Measurements from ENCODE around the gene MPEG1.

DNA sequence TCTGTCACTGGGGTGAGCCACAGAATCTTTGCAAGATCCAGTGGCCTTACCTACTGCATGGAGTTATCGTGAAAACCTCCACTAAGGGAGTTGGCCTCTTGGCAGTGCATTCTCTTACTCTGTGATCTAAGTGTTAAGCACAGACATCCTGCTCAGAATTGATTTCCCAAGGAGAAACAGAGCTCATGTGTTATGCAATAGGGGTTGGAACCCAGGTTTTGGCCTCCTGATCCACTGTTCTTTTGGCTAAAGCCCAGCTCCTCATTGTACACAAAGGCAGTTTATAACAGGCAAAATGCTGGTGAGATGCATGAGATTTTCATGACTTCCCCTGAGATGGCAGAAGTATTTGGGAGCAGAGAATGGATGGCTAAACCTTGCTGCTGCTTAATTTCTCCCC, 29.0 kb downstream of the MPEG1 start:
- TF ChIP-seq ZZZ3 (CRISPR knock-in tag; IDR thresholded peaks at IDR 0.05; ENCODE audit: borderline replicate concordance) (no peak), YY1 (IDR thresholded peaks at IDR 0.05; ENCODE audit: insufficient read depth, insufficient replicate concordance, low read depth, low read length) (no peak), ZSCAN25 (CRISPR knock-in tag; IDR thresholded peaks at IDR 0.05) (no peak), EP300 (IDR thresholded peaks at IDR 0.05; ENCODE audit: low read depth in 2 of 2, low read length in 2 of 2) (no peak), EP300 (CRISPR knock-in tag; IDR thresholded peaks at IDR 0.05; ENCODE audit: borderline replicate concordance) (no peak), KMT2A (CRISPR knock-in tag; IDR thresholded peaks at IDR 0.05) (no peak), CHD2 (IDR thresholded peaks at IDR 0.05; ENCODE audit: low read depth, low read length) (no peak)
- TF ChIP-seq, protein P1, sequence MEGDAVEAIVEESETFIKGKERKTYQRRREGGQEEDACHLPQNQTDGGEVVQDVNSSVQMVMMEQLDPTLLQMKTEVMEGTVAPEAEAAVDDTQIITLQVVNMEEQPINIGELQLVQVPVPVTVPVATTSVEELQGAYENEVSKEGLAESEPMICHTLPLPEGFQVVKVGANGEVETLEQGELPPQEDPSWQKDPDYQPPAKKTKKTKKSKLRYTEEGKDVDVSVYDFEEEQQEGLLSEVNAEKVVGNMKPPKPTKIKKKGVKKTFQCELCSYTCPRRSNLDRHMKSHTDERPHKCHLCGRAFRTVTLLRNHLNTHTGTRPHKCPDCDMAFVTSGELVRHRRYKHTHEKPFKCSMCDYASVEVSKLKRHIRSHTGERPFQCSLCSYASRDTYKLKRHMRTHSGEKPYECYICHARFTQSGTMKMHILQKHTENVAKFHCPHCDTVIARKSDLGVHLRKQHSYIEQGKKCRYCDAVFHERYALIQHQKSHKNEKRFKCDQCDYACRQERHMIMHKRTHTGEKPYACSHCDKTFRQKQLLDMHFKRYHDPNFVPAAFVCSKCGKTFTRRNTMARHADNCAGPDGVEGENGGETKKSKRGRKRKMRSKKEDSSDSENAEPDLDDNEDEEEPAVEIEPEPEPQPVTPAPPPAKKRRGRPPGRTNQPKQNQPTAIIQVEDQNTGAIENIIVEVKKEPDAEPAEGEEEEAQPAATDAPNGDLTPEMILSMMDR (CRISPR knock-in tag; IDR thresholded peaks at IDR 0.05): no peak
- TF ChIP-seq, protein P2, sequence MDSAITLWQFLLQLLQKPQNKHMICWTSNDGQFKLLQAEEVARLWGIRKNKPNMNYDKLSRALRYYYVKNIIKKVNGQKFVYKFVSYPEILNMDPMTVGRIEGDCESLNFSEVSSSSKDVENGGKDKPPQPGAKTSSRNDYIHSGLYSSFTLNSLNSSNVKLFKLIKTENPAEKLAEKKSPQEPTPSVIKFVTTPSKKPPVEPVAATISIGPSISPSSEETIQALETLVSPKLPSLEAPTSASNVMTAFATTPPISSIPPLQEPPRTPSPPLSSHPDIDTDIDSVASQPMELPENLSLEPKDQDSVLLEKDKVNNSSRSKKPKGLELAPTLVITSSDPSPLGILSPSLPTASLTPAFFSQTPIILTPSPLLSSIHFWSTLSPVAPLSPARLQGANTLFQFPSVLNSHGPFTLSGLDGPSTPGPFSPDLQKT (CRISPR knock-in tag; IDR thresholded peaks at IDR 0.05; ENCODE audit: borderline replicate concordance): no peak
- TF ChIP-seq, protein P3, sequence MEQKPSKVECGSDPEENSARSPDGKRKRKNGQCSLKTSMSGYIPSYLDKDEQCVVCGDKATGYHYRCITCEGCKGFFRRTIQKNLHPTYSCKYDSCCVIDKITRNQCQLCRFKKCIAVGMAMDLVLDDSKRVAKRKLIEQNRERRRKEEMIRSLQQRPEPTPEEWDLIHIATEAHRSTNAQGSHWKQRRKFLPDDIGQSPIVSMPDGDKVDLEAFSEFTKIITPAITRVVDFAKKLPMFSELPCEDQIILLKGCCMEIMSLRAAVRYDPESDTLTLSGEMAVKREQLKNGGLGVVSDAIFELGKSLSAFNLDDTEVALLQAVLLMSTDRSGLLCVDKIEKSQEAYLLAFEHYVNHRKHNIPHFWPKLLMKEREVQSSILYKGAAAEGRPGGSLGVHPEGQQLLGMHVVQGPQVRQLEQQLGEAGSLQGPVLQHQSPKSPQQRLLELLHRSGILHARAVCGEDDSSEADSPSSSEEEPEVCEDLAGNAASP (CRISPR knock-in tag; IDR thresholded peaks at IDR 0.05; ENCODE audit: borderline replicate concordance): no peak
- TF ChIP-seq, protein P4, sequence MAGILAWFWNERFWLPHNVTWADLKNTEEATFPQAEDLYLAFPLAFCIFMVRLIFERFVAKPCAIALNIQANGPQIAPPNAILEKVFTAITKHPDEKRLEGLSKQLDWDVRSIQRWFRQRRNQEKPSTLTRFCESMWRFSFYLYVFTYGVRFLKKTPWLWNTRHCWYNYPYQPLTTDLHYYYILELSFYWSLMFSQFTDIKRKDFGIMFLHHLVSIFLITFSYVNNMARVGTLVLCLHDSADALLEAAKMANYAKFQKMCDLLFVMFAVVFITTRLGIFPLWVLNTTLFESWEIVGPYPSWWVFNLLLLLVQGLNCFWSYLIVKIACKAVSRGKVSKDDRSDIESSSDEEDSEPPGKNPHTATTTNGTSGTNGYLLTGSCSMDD (CRISPR knock-in tag; IDR thresholded peaks at IDR 0.05): no peak
- TF ChIP-seq, protein P5, sequence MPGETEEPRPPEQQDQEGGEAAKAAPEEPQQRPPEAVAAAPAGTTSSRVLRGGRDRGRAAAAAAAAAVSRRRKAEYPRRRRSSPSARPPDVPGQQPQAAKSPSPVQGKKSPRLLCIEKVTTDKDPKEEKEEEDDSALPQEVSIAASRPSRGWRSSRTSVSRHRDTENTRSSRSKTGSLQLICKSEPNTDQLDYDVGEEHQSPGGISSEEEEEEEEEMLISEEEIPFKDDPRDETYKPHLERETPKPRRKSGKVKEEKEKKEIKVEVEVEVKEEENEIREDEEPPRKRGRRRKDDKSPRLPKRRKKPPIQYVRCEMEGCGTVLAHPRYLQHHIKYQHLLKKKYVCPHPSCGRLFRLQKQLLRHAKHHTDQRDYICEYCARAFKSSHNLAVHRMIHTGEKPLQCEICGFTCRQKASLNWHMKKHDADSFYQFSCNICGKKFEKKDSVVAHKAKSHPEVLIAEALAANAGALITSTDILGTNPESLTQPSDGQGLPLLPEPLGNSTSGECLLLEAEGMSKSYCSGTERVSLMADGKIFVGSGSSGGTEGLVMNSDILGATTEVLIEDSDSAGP (CRISPR knock-in tag; IDR thresholded peaks at IDR 0.05; ENCODE audit: borderline replicate concordance): no peak

All from HepG2 (cell line).